Activated CD4-positive, alpha-beta T cell treated with anti-CD3 and anti-CD28 coated beads, Interleukin-2, amount 10 ng/mL, durations not matched to agents 7 days and 5 days (primary cell): Measurements from ENCODE around the gene TMPRSS13. TPM values are rescaled to one million over a fixed set of nuclear protein-coding genes. Genes with fewer than 3 reads are reported as not detected.

Experiments used
- CTCF ChIA-PET: fragments of 350-600 bp; sonication (Branson Sonifier 250); formaldehyde crosslinking; loops from one replicate; lab custom pipeline; 2021; ENCODE audit warnings: antibody characterized with exemption; lab: Charles Lee
- POLR2A ChIA-PET: fragments of 350-600 bp; sonication (Branson Sonifier 250); formaldehyde crosslinking; loops from one replicate; lab custom pipeline; 2021; ENCODE audit warnings: antibody characterized with exemption; lab: Charles Lee
- DNase-seq: peaks from one replicate; pipeline ENCODE4 v3.0.0-alpha.2; 2020
- H3K27ac Mint-ChIP-seq: one replicate; pipeline ENCODE4 v1.8.0; 2021; ENCODE audit warnings: mild to moderate bottlenecking, moderate library complexity, mixed read lengths
- H3K27me3 Mint-ChIP-seq: one replicate; pipeline ENCODE4 v1.8.0; 2021; ENCODE audit warnings: mixed read lengths
- H3K36me3 Mint-ChIP-seq: one replicate; pipeline ENCODE4 v1.8.0; 2021; ENCODE audit warnings: low read depth, mixed read lengths
- H3K4me1 Mint-ChIP-seq: one replicate; pipeline ENCODE4 v1.8.0; 2021; ENCODE audit warnings: mixed read lengths
- H3K4me3 Mint-ChIP-seq: one replicate; pipeline ENCODE4 v1.8.0; 2021; ENCODE audit warnings: mild to moderate bottlenecking, moderate library complexity, mixed read lengths
- H3K9me3 Mint-ChIP-seq: one replicate; pipeline ENCODE4 v1.8.0; 2021; ENCODE audit warnings: mixed read lengths
- total RNA-seq, 2 experiments: library from RNA; stranded (reverse); gene quantifications; one replicate each; pipeline ENCODE4 v1.2.3, GENCODE V29; 2021

The TMPRSS13 gene
- total RNA-seq, 2 experiments from 2014 or later: 1.4 to 1.5 TPM

DNA sequence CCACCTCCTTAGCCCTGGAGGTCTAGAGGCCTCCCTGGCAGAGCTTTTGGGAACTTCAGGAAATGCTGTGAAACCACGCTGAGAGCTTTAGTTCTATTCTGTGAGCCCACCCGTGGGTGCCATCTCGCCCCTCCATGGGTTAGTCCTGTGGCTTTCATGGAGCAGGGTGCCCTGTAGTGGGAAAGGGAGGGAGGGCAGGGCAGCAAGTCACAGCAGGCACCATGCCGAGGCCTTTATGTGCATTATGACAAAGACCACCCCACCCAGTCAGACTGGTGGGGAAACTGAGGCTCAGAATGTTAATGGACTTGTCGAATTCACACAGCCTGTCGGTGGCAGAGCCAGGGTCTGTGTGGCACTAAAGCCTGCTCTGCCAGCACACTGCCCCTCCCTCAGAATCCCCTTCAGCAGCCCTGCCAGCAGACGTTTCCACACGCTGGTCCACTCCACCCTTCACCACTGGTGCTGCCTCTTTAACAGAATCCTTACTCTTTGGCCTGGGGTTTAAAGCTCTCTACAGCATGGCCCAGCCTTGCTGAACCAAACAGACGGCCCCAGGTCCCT lies 13.4 kb downstream of the TMPRSS13 start:
- ChIA-PET POLR2A (no interaction called here), CTCF (interaction anchor here (0.6 to 1.3 kb wide), 2 partner anchors 11 to 31 kb away, joined by 3 read pairs; no protein-coding TSS in a partner anchor)
- Mint-ChIP-seq H3K4me1 (peaks cover 13% of the 10 kb centered on the region), H3K9me3 (no peaks in the 10 kb centered on the region), H3K36me3 (no peaks in the 10 kb centered on the region), H3K27ac (no peak overlapping the region), H3K27me3 (no peaks in the 10 kb centered on the region), H3K4me3 (no peak overlapping the region)
- no peak for DNase-seq

GRCh38 chr11:117914991-117915618 lies 14.1 kb downstream of the TMPRSS13 start:
- Mint-ChIP-seq H3K9me3 (no peaks in the 10 kb centered on the region), H3K36me3 (no peaks in the 10 kb centered on the region), H3K27ac (no peak overlapping the region), H3K4me1 (peaks cover 12% of the 10 kb centered on the region), H3K4me3 (no peak overlapping the region), H3K27me3 (no peaks in the 10 kb centered on the region)
- ChIA-PET CTCF (interaction anchor here (0.6 to 1.5 kb wide), 7 partner anchors 10 to 138 kb away, joined by 3 to 4 read pairs (median 3); no protein-coding TSS in a partner anchor), POLR2A (no interaction called here)
- no peak for DNase-seq

DNA sequence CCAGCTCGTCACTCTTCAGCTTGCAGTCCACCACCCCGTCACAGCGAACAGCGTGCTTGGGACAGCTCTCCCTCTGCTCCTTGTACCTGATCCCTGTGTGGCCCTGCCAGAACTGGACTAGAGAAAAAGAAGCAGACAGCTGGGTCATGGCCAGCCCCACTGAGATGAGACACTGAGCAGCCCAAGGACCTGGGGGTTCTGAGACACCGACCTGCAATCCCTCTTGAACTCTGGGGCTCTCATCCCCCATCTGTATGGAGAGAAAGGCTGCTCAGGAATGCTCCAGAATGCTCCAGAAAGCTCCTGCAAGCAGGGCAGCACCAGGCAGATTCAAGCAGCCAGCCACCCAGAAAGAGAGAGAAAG lies 14.8 kb downstream of the TMPRSS13 start:
- Mint-ChIP-seq H3K27ac (no peak overlapping the region), H3K4me1 (peaks cover 5% of the 10 kb centered on the region), H3K27me3 (no peaks in the 10 kb centered on the region), H3K36me3 (no peaks in the 10 kb centered on the region), H3K4me3 (no peak overlapping the region), H3K9me3 (no peaks in the 10 kb centered on the region)
- DNase-seq: no peak
- POLR2A ChIA-PET: no interaction called here
- CTCF ChIA-PET: interaction anchor here (0.6 to 1.5 kb wide), 9 partner anchors 16 to 138 kb away, joined by 3 to 4 read pairs (median 3); no protein-coding TSS in a partner anchor

GRCh38 chr11:117913736-117914397 lies 15.3 kb downstream of the TMPRSS13 start:
- ChIA-PET CTCF (interaction anchor here (0.6 to 2.1 kb wide), 10 partner anchors 9 to 139 kb away, joined by 3 to 8 read pairs (median 4); no protein-coding TSS in a partner anchor), POLR2A (no interaction called here)
- Mint-ChIP-seq H3K4me3 (no peak overlapping the region), H3K4me1 (peaks cover 2% of the 10 kb centered on the region), H3K27ac (no peak overlapping the region), H3K9me3 (no peaks in the 10 kb centered on the region), H3K27me3 (no peaks in the 10 kb centered on the region), H3K36me3 (no peaks in the 10 kb centered on the region)
- DNase-seq: no peak

DNA sequence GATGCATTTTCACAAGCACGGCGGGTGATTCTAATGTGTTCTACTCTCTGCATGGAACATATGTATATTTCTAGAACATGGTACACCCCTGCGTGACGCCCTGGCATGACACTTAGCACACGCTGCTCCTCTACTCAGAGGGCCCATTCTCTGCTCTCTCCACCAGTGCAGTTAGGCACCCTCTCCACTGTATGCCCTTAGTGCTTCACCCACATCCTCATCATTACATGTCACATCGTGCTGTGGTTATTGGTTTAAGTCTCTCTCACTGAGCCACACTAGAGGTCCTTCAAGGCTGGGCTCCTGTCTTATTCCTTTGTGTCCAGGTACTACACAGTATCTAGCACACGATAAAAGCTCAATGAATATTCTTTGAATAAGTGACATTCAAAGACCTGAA lies 16.7 kb downstream of the TMPRSS13 start:
- POLR2A ChIA-PET: no interaction called here
- Mint-ChIP-seq H3K4me3 (no peak overlapping the region), H3K9me3 (no peaks in the 10 kb centered on the region), H3K27me3 (no peaks in the 10 kb centered on the region), H3K36me3 (no peaks in the 10 kb centered on the region), H3K27ac (no peak overlapping the region), H3K4me1 (peaks cover 7% of the 10 kb centered on the region)
- CTCF ChIA-PET: interaction anchor here (0.6 to 2.1 kb wide), 2 partner anchors 34 to 160 kb away, joined by 3 to 8 read pairs; no protein-coding TSS in a partner anchor
- no peak for DNase-seq

- H3K27me3 Mint-ChIP-seq: no peaks in the 10 kb centered on the region
- no peak overlapping the region for H3K4me3 Mint-ChIP-seq
- peaks cover 12% of the 10 kb centered on the region for H3K4me1 Mint-ChIP-seq
- H3K36me3 Mint-ChIP-seq: no peaks in the 10 kb centered on the region
- no peak overlapping the region for H3K27ac Mint-ChIP-seq
- no peak for DNase-seq
- CTCF ChIA-PET: no interaction called here
- POLR2A ChIA-PET: no interaction called here
- H3K9me3 Mint-ChIP-seq: no peaks in the 10 kb centered on the region
These were observed 17.5 kb downstream of the TMPRSS13 start for GRCh38 chr11:117911694-117912093.

- Mint-ChIP-seq H3K27ac (no peak overlapping the region), H3K27me3 (no peaks in the 10 kb centered on the region), H3K36me3 (no peaks in the 10 kb centered on the region), H3K4me3 (no peak overlapping the region), H3K4me1 (peaks cover 12% of the 10 kb centered on the region), H3K9me3 (no peaks in the 10 kb centered on the region)
- ChIA-PET CTCF (interaction anchor here (1.1 to 3.7 kb wide), 4 partner anchors 35 to 227 kb away, joined by 3 to 11 read pairs (median 4); no protein-coding TSS in a partner anchor), POLR2A (no interaction called here)
- DNase-seq: no peak
These were observed 18.1 kb downstream of the TMPRSS13 start for GRCh38 chr11:117910941-117911655.

DNA sequence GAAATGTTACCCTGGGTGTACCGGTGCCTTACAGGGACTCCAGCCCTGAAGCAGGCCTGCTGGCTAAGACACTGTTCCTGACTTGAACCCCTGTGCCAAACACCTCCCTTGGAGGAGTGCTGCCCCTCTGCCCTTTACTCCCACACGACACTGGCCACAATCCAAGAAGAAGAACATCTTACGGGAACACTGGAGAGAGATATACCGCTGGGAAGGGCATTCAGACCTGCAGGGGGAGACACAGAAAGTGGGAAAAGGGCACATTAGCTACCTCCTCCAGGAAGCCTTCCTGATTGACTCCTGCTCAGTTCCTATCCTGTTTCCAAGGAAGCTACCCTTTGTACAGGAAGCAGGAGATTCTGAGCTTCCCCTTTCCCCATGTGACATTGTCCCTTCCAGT lies 18.7 kb downstream of the TMPRSS13 start:
- no peak for DNase-seq
- H3K27me3 Mint-ChIP-seq: no peaks in the 10 kb centered on the region
- no peaks in the 10 kb centered on the region for H3K36me3 Mint-ChIP-seq
- CTCF ChIA-PET: interaction anchor here (1.1 to 3.7 kb wide), 4 partner anchors 36 to 227 kb away, joined by 3 to 11 read pairs (median 4); no protein-coding TSS in a partner anchor
- H3K4me1 Mint-ChIP-seq: peaks cover 12% of the 10 kb centered on the region
- POLR2A ChIA-PET: no interaction called here
- no peak overlapping the region for H3K4me3 Mint-ChIP-seq
- H3K9me3 Mint-ChIP-seq: no peaks in the 10 kb centered on the region
- no peak overlapping the region for H3K27ac Mint-ChIP-seq

- H3K27ac Mint-ChIP-seq: no peak overlapping the region
- ChIA-PET POLR2A (no interaction called here), CTCF (interaction anchor here (1.1 to 3.7 kb wide), 3 partner anchors 37 to 144 kb away, joined by 3 to 11 read pairs (median 4); no protein-coding TSS in a partner anchor)
- no peaks in the 10 kb centered on the region for H3K27me3 Mint-ChIP-seq
- H3K9me3 Mint-ChIP-seq: no peaks in the 10 kb centered on the region
- no peaks in the 10 kb centered on the region for H3K36me3 Mint-ChIP-seq
- H3K4me1 Mint-ChIP-seq: peaks cover 12% of the 10 kb centered on the region
- H3K4me3 Mint-ChIP-seq: no peak overlapping the region
- DNase-seq: no peak
These were observed 19.4 kb downstream of the TMPRSS13 start for GRCh38 chr11:117909611-117910382.

GRCh38 chr11:117908959-117909610 lies 20.1 kb downstream of the TMPRSS13 start:
- no peaks in the 10 kb centered on the region for H3K9me3 Mint-ChIP-seq
- H3K4me3 Mint-ChIP-seq: no peak overlapping the region
- POLR2A ChIA-PET: no interaction called here

GRCh38 chr11:117908109-117908895 lies 20.9 kb downstream of the TMPRSS13 start:
- Mint-ChIP-seq H3K36me3 (no peaks in the 10 kb centered on the region), H3K4me3 (no peak overlapping the region), H3K27me3 (no peaks in the 10 kb centered on the region), H3K27ac (no peak overlapping the region), H3K4me1 (peaks cover 12% of the 10 kb centered on the region), H3K9me3 (no peaks in the 10 kb centered on the region)
- ChIA-PET CTCF (interaction anchor here (0.6 to 3.7 kb wide), 6 partner anchors 22 to 964 kb away, joined by 3 to 11 read pairs (median 4); no protein-coding TSS in a partner anchor), POLR2A (no interaction called here)
- DNase-seq: no peak

More at GRCh38 chr11:117908959-117909610, 20.1 kb downstream of the TMPRSS13 start:
- peaks cover 12% of the 10 kb centered on the region for H3K4me1 Mint-ChIP-seq
- no peak for DNase-seq
- H3K36me3 Mint-ChIP-seq: no peaks in the 10 kb centered on the region
- no peak overlapping the region for H3K27ac Mint-ChIP-seq
- no peaks in the 10 kb centered on the region for H3K27me3 Mint-ChIP-seq
- CTCF ChIA-PET: interaction anchor here (0.9 to 3.7 kb wide), 2 partner anchors 55 to 145 kb away, joined by 3 to 11 read pairs; no protein-coding TSS in a partner anchor
